Islet precursor cell (in vitro differentiated cells): Measurements from ENCODE around the gene CAPN14.

Experiments
- DNase-seq: peaks from one replicate; pipeline ENCODE4 v3.0.0-alpha.2; 2018

CAPN14 gene

GRCh38 chr2:31240381-31241365 lies 23.4 kb upstream of the CAPN14 start:
- peak; percentile 9 for DNase-seq

GRCh38 chr2:31239593-31240177 lies 22.4 kb upstream of the CAPN14 start:
- peak; percentile 81 for DNase-seq

GRCh38 chr2:31238906-31239592 lies 21.7 kb upstream of the CAPN14 start:
- DNase-seq, result peak; percentile 50

DNA sequence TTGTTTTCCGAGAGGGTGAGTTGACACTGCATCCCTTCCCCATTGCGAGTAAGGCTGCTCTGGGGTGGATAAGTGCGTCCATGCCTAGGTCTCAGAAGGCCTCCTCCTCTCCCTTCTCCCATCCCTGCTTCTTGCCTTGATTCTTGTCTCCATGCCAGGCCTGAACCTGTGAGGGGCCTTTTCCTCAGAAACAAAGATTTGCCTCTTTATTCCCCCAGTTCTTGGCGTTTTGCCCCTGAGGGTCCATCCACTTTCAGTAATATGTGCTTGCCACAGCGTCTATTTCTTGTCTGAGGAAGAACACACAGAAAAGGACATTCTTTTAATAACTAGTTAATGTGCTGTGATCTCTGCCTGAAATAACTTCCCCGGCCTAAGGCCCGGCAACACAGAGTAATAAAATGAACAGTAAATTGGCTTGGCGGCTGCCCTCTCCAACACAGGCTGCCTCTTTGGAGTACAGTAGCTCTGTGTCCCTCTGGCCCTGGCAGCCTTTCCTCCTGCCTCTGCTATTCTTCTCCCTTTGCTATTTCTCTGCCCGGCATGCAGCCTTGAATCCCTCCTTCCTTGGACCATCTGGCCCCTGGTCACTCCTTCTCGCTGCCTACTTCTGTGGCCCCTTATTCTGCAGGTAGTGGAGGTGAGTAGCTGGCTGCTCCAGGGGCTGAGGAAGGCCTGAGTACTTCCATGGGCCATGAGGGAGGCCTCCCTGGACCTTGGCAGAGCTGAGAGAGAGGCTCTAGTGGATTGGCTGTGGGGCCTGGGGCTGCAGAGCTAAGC lies 21.0 kb upstream of the CAPN14 start:
- peak; percentile 49 for DNase-seq

DNA sequence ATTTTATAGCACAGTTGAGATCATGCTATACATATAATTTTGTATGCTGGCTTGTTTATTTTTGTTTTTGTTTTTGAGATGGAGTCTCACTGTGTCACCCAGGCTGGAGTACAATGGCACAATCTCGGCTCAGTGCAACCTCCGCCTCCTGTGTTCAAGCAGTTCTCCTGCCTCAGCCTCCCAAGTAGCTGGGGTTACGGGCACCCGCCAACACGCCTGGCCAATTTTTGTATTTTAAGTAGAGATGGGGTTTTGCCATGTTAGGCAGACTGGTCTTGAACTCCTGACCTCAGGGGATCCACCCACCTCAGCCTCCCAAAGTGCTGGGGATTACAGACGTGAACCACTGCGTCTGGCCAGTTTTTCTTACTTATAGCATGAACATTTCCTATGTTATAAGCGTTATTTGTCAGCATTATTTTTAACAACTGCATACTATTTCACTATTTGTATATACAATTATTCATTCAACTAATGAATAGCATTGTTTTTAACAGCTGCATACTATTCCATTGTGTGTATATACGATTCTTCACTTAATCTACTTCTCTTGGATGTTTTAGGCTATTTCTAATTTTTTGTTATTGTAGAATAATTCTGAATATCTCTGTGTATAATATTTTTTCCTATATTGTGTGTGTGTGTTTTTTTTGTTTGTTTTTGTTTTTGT lies 20.2 kb upstream of the CAPN14 start:
- no peak for DNase-seq

GRCh38 chr2:31236433-31237205 lies 19.3 kb upstream of the CAPN14 start:
- DNase-seq, result no peak

GRCh38 chr2:31235504-31235902 lies 18.2 kb upstream of the CAPN14 start:
- DNase-seq, result peak; percentile 69

DNA sequence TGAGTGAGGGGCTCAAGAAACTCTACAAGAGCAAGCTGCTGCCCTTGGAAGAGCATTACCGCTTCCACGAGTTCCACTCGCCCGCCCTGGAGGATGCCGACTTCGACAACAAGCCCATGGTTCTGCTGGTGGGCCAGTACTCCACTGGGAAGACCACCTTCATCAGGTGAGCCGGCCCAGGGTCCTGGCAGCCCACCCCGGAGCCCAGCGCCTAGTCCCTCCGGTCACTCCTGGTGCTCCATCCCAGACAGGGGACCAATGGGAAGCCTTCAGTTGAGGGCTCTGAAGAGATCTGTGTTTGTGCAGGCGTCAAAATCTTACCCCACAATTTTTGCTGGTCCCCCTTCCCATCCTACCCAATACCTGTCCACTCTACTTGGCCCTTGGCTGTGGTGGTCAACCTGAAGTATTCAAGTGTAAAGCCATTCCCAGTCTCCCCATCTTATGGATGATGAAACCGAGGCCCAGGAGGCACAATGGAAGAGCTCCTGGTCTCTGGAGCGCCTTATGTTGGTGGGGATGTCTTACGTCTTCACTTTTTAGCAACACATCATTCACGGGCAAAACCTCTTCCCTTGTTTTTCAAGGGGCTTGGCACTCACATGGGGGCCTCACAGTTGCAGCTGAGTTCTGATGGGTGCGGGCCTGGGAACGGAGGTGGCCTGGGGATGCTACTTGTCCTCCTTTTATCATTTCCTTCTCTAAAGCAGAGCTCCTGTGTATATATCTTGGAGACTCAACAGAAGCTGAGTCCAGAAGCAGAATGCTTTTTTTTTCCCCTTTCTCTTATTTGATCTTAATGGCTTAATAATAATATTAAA lies 17.6 kb upstream of the CAPN14 start:
- DNase-seq, result no peak

GRCh38 chr2:31233741-31234682 lies 16.7 kb upstream of the CAPN14 start, which contains the start of gene EHD3:
TSS of gene EHD3 (plus strand) at chr2:31234152. CDS start at chr2:31234622, 470 bp downstream.
- DNase-seq, result peak; percentile 99

DNA sequence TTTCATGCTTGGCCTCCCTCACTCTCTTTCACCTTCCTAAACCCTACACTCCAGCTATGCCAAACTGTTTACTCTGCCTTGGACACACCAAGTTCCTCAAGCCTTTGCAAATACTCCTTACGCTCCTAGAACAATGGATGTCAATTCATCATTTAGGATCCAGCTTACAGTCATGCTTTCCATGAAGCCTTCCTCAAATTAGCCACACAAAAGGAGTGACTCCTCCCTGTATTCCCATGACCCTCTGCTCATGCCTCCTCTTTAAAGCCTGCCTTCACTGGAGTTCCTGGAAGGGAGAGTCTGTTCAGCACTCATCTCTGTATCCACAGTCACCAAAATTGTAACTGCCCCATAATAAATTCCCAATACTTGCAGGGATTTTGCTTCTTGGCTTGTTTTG lies 15.9 kb upstream of the CAPN14 start:
- no peak for DNase-seq

- DNase-seq, result no peak
Observed at GRCh38 chr2:31232586-31232985, 15.3 kb upstream of the CAPN14 start.

- peak; percentile 69 for DNase-seq
Observed at GRCh38 chr2:31231571-31232302, 14.4 kb upstream of the CAPN14 start.

DNA sequence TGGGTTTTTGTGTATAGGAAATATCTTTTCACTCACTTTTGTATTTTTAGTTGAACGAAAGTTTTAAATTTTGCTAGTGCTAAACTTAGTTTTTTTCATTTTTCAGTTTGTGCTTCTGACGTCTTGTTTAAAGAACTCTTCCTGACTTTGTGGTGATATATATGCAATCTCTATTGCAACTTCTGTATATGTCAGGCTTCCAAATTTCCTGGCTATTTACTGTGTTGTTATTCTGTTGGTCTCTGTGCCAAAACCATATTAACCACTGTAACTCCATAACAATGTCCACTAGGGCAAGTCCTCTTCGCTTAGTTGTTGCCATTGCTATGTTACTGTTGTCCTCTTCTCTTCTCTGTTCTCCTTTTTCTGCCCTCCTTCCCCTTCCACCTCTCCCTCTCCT lies 13.4 kb upstream of the CAPN14 start:
- no peak for DNase-seq

GRCh38 chr2:31228717-31229116 lies 11.4 kb upstream of the CAPN14 start:
- no peak for DNase-seq

- no peak for DNase-seq
Observed at GRCh38 chr2:31227711-31228125, 10.4 kb upstream of the CAPN14 start.

- no peak for DNase-seq
Observed at GRCh38 chr2:31227110-31227509, 9.8 kb upstream of the CAPN14 start.

- DNase-seq, result no peak
Observed at GRCh38 chr2:31226266-31226665, 9.0 kb upstream of the CAPN14 start.

GRCh38 chr2:31223749-31224148 lies 6.4 kb upstream of the CAPN14 start:
- no peak for DNase-seq
